Suprapubic skin (tissue), 3 donors: ENCODE measurements around the gene PANX2.

Experiments
- CTCF ChIP-seq, 2 donors: fragments of 200-600 bp in 1 of 2; fragments of 450-650 bp in 1 of 2; sonication (generic) in 1 of 2; IDR thresholded peaks; one replicate each; pipeline ENCODE4 v1.5.1; 2016 to 2019; ENCODE audit warnings: antibody characterized with exemption in 2 of 2, mild to moderate bottlenecking in 1 of 2, moderate library complexity in 1 of 2
- POLR2A ChIP-seq, 2 donors: fragments of 450-650 bp; IDR thresholded peaks; one replicate each; pipeline ENCODE4 v1.6.1; 2017; ENCODE audit warnings: antibody characterized with exemption in 2 of 2, mild to moderate bottlenecking in 2 of 2, moderate library complexity in 2 of 2

DNA sequence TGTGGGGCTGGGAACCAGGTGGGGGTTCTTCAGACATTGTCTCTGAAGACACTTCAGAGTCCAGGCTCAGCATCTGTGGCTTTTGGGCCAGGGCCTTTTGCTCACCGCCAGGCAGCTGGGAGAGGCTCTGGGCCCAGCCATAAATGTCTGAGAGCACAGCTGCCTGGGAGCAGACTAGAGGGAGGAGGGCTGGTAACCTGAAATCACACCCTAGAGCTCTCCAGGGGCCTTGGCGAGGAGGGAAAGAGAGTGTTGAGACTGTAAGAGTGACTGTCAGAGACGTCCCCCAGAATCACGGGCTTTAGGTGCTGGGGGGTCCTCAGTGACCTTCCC lies 19.3 kb downstream of the PANX2 start:
- no peak for TF ChIP-seq CTCF (IDR thresholded peaks at IDR 0.05)
- TF ChIP-seq POLR2A (IDR thresholded peaks at IDR 0.05), result no peak
